Left renal pelvis (tissue), 4 donors: ENCODE data around the gene ZNF444. TPM values are rescaled to one million over a fixed set of nuclear protein-coding genes. Genes with fewer than 3 reads are reported as not detected.

Experiments
- DNase-seq, 4 donors: peaks; one replicate each; pipeline ENCODE4 v3.0.0-alpha.2; 2013; ENCODE audit warnings: low read depth in 4 of 4, low spot score in 3 of 4
- polyA plus RNA-seq, 4 donors: library from polyadenylated mRNA; unstranded; fragments of 120-200 nt; gene quantifications; one replicate each; pipeline ENCODE4 v1.2.1, GENCODE V29; 2013; ENCODE audit not compliant: insufficient read length in 4 of 4

The ZNF444 gene
- polyA plus RNA-seq, 4 donors: 19.3 to 43.5 (median 23.5) TPM

DNA sequence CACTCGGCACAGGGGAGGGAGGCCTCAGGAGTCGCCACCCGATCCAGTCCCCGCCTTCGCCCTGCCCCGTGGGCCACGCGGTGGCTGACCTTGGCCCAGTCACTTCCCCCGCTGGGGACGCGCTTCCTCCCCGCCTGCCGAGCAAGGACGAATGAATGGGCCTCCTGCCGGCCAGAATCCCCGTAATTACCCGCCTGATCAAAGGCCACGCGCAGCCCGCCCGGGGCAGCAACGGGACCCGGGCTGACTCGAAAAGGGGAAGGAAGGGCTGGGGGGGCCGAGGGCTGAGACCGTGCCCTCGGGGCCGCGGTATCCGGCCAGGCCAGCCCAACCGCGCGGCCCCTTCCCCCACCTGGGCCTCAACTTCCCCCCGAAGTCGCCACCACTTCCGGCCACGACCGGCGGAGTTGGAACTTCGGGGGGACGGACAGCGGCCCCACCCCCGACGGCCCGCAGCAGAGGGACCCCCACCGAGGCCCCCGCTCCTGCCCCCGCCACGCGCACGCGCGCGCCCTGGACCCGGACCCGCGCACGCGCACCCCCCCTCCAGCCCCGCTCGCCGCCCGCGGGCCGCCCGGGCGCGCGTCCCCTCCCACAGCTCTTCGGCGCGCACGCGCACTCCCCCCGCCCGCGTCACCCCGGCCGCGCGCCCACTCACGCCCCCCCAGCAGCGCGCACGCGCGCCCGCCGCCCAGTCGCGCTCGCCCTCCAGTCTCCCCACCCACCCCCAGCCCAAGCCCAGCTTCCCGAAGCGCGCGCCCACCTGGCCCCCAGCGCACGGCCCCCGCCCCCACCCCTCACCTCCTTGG is 20.5 kb upstream of the ZNF444 start:
- DNase-seq: no peak

DNA sequence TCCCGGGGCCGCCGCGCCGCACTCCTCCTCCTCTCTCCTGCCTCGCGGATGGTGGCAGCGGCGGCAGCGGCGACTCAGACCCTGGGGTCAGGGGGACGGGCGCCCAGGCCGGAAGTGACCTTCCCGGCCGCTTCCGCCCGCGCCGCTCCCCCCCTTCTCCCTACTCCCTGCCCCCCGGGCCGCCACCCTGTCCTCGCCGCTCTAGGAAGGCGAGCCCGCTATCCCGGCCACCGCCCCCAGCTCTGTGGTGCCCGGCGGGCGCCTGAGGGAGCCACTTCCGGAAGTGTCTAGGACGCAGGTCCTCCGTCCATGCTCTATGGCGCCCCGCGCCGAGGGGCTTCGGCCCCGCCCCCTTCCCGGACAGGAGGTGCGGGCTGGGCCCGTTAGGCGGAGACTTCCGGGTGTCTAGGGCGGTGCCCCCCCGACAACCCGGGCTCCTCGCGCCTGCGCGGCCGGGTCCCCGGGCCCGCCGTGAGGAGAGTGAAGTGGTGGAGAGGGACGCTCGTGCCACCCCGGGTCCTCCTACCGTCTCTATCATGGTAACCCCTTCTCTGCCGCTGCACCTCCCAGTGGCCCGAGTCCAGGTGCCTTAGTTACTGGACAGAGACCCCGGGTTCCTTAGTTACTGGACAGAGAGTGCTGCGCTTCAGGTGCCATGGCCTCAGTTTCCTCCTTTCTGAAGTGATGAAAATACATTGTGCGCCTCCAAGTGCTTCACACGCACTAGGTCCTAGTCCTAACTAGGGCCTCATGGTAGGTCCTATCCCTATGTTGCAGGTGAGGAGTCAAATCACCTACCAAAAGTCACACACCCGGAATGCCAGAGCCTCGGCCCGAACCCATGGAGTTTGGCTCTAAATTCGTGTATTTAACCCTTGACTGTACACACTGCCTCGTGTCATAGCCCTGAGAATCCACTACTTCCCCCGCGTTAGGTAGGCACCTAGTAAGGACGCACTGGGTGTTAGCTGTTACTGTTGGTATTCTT is 19.6 kb upstream of the ZNF444 start, which contains the start of gene ZNF787:
Gene ZNF787 (minus strand): TSS at position 116 of the 988 bp plus-strand sequence. CDS start 18,078 bp downstream, outside the sequence.
- peak; percentile 96 to 97 (median 96) for DNase-seq

GRCh38 chr19:56123266-56123891 is 17.7 kb upstream of the ZNF444 start:
- DNase-seq: no peak

- no peak for DNase-seq
Measured at GRCh38 chr19:56124578-56124977, 16.5 kb upstream of the ZNF444 start.

- DNase-seq: no peak
Measured at GRCh38 chr19:56125806-56126590, 15.1 kb upstream of the ZNF444 start.

GRCh38 chr19:56126983-56127780 is 13.9 kb upstream of the ZNF444 start:
- DNase-seq: no peak

- no peak for DNase-seq
Measured at GRCh38 chr19:56130006-56130405, 11.1 kb upstream of the ZNF444 start.

DNA sequence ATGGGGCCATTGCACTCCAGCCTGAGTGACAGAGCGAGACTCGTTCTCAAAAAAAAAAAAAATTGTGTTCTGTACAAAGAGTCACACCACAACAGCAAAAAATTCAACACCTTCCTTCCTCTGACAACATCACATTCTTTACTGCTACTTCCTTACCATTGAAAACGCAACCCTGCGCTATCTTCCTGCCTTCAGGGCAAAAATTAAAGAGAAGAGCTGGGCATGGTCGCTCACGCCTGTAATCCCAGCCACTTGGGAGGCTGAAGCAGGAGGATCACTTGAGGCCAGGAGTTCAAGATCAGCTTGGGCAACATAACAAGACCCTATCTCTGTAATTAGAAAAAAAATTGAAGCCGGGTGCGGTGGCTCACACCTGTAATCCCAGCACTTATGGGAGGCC is 9.4 kb upstream of the ZNF444 start:
- no peak for DNase-seq

DNA sequence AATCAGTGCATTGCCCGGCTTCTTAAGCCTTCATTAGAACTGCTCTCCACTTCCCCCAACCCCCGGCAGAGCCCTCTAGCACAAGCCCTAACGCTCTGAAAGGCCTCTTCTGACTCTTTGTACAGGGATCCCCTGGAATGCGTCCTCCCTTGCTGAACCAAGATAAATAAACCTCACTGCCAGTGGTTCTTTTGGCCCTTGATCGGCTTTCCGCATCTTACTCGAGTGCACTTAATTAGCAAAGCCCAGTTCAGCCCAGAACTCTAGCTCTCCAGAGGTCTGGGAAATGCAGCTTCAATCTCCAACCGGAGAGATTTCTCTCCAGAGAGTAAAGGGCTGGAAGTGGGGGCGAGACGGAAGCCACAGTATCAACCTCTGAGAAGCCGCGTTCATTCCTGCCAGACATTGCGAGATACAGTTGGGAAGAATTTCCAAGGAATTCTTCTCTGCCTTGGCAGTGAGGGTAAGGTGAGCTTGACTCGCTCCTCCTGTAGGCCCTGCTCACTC is 8.7 kb upstream of the ZNF444 start:
- no peak for DNase-seq

DNA sequence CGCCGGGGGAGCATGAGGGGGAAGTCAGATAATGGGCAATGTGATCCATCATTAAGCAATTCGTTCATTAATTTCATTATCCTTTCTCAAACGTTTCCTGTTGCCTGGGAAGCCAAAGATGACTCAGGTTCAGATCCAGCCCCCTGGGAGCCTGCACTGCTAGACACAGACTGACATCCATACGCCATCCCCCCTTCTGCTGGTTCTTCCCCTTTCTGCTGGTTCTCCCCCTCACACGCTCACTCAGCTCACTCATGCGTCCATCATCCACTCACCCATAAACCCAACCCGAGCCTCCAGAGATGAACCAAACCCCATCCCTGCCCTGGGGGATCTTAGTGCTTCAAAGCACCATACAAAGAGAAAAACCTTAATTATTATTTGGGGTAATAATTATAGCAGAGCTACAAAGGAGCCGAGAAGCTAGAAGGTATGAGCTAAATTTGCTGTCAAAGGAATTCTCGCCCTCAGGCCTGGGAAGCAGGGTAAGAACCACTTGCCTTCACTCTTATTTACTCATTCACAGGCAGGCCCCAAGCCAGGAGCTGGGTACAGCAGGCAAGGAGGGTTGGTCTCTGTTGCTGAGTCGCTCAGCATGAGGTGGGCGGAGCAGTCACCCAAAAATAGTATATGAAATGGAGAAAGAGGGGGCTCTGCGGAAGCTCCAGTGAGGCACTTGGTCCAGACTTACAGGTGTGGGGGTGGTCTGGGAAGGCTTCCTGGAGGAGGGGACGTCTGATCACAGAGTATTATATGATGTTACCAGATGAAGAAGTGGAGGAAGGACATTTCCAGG is 7.0 kb upstream of the ZNF444 start:
- no peak for DNase-seq

GRCh38 chr19:56134654-56134921 is 6.5 kb upstream of the ZNF444 start:
- DNase-seq: no peak

DNA sequence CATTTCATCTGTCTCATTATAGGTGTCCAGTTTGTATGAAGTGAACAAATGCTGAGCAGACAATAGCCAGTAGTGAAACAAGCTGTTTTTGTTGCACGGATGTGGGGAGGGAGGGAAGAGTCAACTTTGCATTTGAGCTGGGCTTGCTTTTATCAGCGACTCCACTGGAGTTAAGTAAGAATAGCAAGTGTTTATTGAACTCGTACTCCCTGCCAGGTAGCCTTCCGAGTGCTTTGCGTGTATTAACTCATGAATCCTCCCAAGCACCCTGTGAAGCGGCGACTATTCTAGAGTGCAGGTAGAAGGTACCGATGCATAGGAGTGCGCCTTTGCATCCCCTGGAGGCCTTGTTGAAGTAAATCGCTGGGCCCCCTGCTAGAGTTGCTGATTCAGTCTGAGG is 4.7 kb upstream of the ZNF444 start:
- DNase-seq: no peak

DNA sequence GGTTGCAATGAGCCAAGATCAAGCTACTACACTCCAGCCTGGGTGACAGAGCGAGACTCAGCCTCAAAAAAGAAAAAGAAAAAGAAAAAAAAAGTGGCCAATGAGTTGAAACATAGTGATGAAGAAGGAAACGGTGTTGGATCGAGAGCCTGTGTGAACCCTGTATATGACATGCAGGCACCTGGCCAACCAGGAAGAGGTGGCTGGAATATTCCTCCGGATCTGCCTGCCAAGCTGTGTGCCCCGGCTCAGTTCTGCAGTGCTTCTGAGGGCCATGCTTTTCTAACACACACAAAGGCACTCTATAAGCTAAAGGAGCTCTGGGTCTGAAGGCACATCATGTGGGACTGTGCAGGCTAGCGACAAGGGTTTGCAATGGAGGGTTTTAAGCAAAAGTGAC is 3.7 kb upstream of the ZNF444 start:
- DNase-seq: no peak

DNA sequence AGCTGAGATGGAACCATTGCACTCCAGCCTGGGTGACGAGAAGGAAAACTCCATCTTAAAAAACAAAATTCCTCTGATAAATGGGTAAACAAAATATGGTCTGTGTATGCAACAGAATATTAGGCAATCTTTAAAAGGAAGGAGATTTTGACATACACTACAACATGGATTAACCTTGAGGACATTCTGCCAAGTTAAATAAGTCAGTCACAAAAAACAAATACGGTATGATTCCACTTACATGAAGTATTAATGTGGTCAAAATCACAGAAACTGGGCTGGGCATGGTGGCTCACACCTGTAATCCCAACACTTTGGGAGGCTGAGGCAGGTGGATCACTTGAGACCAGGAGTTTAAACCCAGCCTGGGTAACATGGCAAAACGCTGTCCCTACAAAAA is 3.0 kb upstream of the ZNF444 start:
- no peak for DNase-seq

DNA sequence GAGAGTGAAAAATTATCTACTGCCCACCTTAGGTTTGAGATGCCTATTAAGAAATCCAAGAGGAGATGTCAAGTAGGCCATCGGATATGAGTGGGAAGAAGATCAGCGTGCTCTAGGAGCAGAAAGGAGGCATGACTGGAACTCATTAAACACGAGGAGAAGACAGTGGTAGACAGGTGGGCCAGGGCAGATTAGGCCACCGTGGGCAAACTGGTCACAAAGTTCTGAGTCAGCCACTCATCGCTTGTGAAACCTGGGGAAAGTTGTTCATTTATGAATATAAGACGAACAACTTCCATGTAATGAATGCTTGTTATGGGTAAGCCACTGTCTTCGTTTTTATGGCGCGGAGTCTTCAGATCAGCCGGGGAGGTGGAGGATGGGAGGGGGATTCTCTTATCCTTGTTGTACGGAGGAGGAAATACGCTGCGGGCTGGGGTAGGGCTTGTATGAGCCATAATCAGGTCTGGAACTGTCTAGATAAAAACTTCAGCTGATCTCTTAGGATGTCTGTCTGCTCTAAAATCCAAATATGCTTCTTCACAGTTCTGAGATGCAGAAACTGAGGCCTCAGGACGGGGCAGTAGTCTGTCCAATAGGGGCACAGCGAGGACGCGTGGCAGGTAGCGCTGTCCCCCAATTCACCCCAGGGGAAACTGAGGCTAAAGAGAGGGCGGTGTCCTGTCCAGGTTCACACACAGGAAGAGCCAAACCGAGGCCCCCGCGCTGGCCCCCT is 1.1 kb upstream of the ZNF444 start:
- DNase-seq: no peak

DNA sequence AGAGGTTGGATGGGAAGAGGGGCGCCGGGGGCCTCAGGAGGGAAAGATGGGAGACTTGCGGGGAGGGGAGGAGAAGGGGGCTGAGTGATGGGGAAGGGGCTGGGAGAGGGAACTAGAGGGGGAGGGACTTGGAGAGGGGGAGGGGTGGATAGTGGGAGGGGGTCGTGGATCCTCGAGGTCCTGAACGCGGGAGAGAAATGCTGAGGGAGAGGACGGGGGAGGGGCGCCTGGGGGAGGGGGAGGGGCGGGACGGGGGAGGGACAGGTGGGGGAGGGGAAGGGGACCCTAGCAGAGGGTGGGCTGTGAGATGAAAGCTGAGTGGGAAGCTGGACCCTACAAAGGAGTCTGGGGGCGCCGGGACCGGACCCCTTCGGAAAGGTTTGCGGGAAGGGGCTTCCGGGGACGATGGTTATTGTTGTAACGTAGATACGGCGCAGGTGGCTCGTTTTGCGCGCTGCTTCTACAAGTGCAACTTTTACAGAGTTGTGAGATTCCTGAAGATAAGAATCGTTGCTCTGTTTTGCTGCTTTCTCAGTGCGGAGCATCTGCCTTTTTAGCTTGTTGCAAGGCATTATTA is 418 bp downstream of the ZNF444 start:
- no peak for DNase-seq

GRCh38 chr19:56142087-56142787 is 1.1 kb downstream of the ZNF444 start:
- no peak for DNase-seq
